PC-9 (cell line): ENCODE results near the gene SEL1L2. TPM values are rescaled to one million over a fixed set of nuclear protein-coding genes. Genes with fewer than 3 reads are reported as not detected.

Experiments
- BruUV-seq: library from RNA; stranded (reverse); fragments of 400-500 nt; replicated peaks from 2 replicates; lab custom pipeline; 2021; lab: Mats Ljungman, UMichigan
- CTCF ChIA-PET: fragments of 300-600 bp; sonication (Branson Sonifier 250); formaldehyde crosslinking; loops from one replicate; lab custom pipeline; 2022; ENCODE audit warnings: antibody characterized with exemption; lab: Charles Lee
- POLR2A ChIA-PET: fragments of 300-600 bp; sonication (Branson Sonifier 250); formaldehyde crosslinking; loops from one replicate; lab custom pipeline; 2022; ENCODE audit warnings: antibody characterized with exemption; ENCODE audit not compliant: unreplicated experiment; lab: Charles Lee
- DNase-seq, 2 experiments: peaks; one replicate each; pipeline versions ENCODE4 v3.0.0 to v3.0.0-alpha.2; 2015 to 2022; ENCODE audit warnings: mixed read lengths in 1 of 2
- H2AFZ ChIP-seq: fragments of 200-600 bp; sonication (generic); 2 replicates; pipeline ENCODE4 v1.8.1; 2017; ENCODE audit warnings: antibody characterized with exemption
- H3F3A ChIP-seq: fragments of 200-600 bp; sonication (generic); 2 replicates; pipeline ENCODE4 v1.8.1; 2017; ENCODE audit warnings: antibody characterized with exemption, mild to moderate bottlenecking, low read depth; ENCODE audit not compliant: insufficient read depth
- H3K27ac ChIP-seq: fragments of 200-600 bp; sonication (generic); 2 replicates; pipeline ENCODE4 v1.6.1; 2016; ENCODE audit warnings: mixed run types
- H3K27me3 ChIP-seq: fragments of 200-600 bp; sonication (generic); 2 replicates; pipeline ENCODE4 v1.6.1; 2016; ENCODE audit warnings: low read depth, mixed run types; ENCODE audit not compliant: insufficient read depth
- H3K36me3 ChIP-seq: fragments of 200-600 bp; sonication (generic); 2 replicates; pipeline ENCODE4 v1.6.1; 2016; ENCODE audit warnings: low read depth, mixed run types
- H3K4me1 ChIP-seq: fragments of 200-600 bp; sonication (generic); replicated peaks from 2 replicates; pipeline ENCODE4 v1.6.1; 2016; ENCODE audit warnings: mixed run types; ENCODE audit not compliant: insufficient read depth
- H3K4me2 ChIP-seq: fragments of 200-600 bp; sonication (generic); 2 replicates; pipeline ENCODE4 v1.6.1; 2017; ENCODE audit warnings: mixed run types
- H3K4me3 ChIP-seq: fragments of 200-600 bp; sonication (generic); 2 replicates; pipeline ENCODE4 v1.6.1; 2016; ENCODE audit warnings: mixed run types
- H3K79me2 ChIP-seq: fragments of 200-600 bp; sonication (generic); 2 replicates; pipeline ENCODE4 v1.6.1; 2017; ENCODE audit warnings: low read depth, mixed run types
- H3K9me2 ChIP-seq: fragments of 200-600 bp; sonication (generic); 2 replicates; pipeline ENCODE4 v1.8.1; 2017; ENCODE audit warnings: mild to moderate bottlenecking; ENCODE audit not compliant: insufficient read depth
- H3K9me3 ChIP-seq: fragments of 200-600 bp; sonication (generic); 2 replicates; pipeline ENCODE4 v1.8.1; 2016; ENCODE audit warnings: low read depth; ENCODE audit not compliant: insufficient read depth
- H4K20me1 ChIP-seq: fragments of 200-600 bp; sonication (generic); 2 replicates; pipeline ENCODE4 v1.8.1; 2017; ENCODE audit not compliant: insufficient read depth
- EZH2 ChIP-seq: fragments of 200-600 bp; sonication (generic); IDR thresholded peaks from 2 replicates; pipeline ENCODE4 v1.8.0; 2017; ENCODE audit warnings: antibody characterized with exemption, low read depth
- intact Hi-C: fragments of 100-400 bp; cut with micrococcal nuclease; formaldehyde crosslinking; loops from one replicate; pipeline ENCODE4 v1.10.0; 2022; ENCODE audit not compliant: unreplicated experiment
- total RNA-seq: library from RNA; stranded (reverse); gene quantifications from 2 replicates; pipeline ENCODE4 v1.2.3, GENCODE V29; 2021
- TF ChIP-seq, protein P1 (sequence below): fragments of 200-600 bp; sonication (generic); conservative IDR thresholded peaks from 2 replicates; pipeline ENCODE4 v1.6.1; 2017; ENCODE audit warnings: mixed run types, antibody characterized with exemption, mild to moderate bottlenecking, moderate library complexity

SEL1L2 gene
- total RNA-seq, 1 experiment from 2014 or later: not detected

DNA sequence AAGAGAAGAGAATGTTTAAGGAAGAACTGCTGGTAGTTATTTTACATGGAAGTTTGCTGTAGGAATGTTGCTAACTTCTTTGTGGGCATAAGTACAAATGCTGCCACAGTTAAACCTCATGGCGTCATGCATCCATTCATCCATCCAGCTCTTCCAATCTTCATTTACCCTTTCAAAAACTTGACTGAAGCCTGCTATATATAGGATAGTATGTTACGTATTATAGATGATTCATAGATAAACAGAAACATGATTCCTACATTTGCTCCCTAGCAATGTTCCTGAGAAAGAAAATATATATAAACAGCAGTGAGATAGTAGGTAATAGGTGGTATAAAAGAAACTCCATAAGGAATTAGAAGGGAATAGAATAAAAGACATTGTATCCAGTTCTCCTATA lies 111.8 kb downstream of the SEL1L2 start:
- Histone ChIP-seq H3K9me3 (no peaks in the 10 kb centered on the region), H4K20me1 (no peaks in the 10 kb centered on the region), H3K9me2 (no peaks in the 10 kb centered on the region), H3K27ac (no peak overlapping the region), H3K4me1 (no peaks in the 10 kb centered on the region), H3K4me3 (no peak overlapping the region), H3F3A (no peaks in the 10 kb centered on the region), H3K27me3 (no peaks in the 10 kb centered on the region), H3K4me2 (no peak overlapping the region), H3K79me2 (no peaks in the 10 kb centered on the region), H3K36me3 (no peaks in the 10 kb centered on the region), H2AFZ (no peak overlapping the region)
- ChIA-PET POLR2A (no interaction called here), CTCF (no interaction called here)
- BruUV-seq: no TSS peak
- TF ChIP-seq, protein P1, sequence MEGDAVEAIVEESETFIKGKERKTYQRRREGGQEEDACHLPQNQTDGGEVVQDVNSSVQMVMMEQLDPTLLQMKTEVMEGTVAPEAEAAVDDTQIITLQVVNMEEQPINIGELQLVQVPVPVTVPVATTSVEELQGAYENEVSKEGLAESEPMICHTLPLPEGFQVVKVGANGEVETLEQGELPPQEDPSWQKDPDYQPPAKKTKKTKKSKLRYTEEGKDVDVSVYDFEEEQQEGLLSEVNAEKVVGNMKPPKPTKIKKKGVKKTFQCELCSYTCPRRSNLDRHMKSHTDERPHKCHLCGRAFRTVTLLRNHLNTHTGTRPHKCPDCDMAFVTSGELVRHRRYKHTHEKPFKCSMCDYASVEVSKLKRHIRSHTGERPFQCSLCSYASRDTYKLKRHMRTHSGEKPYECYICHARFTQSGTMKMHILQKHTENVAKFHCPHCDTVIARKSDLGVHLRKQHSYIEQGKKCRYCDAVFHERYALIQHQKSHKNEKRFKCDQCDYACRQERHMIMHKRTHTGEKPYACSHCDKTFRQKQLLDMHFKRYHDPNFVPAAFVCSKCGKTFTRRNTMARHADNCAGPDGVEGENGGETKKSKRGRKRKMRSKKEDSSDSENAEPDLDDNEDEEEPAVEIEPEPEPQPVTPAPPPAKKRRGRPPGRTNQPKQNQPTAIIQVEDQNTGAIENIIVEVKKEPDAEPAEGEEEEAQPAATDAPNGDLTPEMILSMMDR: no peak
- intact Hi-C loops: no loop called here
- DNase-seq: no peak

DNA sequence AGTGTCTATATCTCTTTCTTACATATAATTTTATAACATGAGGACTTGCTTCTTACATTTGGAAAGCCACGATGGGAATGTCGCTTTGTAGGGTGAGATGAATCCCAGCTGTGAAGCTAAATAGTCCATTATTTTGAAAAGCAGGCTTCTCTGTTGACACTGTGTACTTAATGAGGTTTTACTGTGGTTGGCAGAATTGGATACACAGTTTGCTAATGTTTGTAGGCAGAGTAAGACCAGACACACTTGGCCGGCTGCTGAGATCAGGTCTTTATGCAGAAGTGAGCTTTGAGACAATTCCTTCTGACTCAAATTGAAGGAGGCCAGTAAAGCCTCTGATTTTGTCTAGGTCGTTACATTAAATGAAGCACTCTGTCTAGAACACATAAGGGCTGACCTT lies 112.6 kb downstream of the SEL1L2 start:
- no TSS peak for BruUV-seq

DNA sequence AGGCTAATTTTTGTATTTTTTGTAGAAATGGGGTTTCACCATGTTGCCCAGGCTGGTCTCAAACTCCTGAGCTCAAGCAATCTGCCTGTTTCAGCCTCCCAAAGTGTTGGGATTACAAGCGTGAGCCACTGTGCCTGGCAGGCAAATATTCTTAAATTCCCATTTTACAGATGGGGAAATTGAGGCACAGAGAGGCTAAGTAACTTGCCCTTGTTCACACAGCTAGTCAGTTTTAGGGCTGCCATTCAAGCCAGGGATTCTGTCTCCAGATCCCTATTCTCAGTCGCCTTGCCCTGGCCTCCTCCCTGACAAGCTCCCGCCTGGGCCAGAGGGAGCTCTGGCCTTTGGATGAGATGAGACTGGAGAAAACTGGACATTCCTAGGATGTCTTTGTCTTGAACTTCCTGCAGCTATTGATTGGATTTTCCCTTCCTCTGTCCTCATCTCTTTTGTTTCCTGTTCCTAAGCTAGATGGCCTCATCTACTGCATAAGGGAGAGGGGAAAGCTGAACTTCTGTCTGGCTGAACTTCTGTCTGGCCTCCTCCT lies 115.1 kb downstream of the SEL1L2 start:
- no peaks in the 10 kb centered on the region for H3K9me3 ChIP-seq
- DNase-seq: no peak
- H3F3A ChIP-seq: no peaks in the 10 kb centered on the region
- H3K36me3 ChIP-seq: no peaks in the 10 kb centered on the region
- H3K27me3 ChIP-seq: no peaks in the 10 kb centered on the region
- no peak overlapping the region for H3K4me2 ChIP-seq
- intact Hi-C loops: no loop called here
- no peak overlapping the region for H3K27ac ChIP-seq
- H3K9me2 ChIP-seq: no peaks in the 10 kb centered on the region
- H3K79me2 ChIP-seq: no peaks in the 10 kb centered on the region
- BruUV-seq: no TSS peak
- H4K20me1 ChIP-seq: no peaks in the 10 kb centered on the region
- ChIA-PET POLR2A (no interaction called here), CTCF (no interaction called here)
- H3K4me1 ChIP-seq: no peaks in the 10 kb centered on the region
- TF ChIP-seq EZH2: no peak
- TF ChIP-seq, protein P1: no peak
- H2AFZ ChIP-seq: no peak overlapping the region
- no peak overlapping the region for H3K4me3 ChIP-seq

More for the DNA sequence above, 112.6 kb downstream of the SEL1L2 start:
- Histone ChIP-seq H3K36me3 (no peaks in the 10 kb centered on the region), H3K9me2 (no peaks in the 10 kb centered on the region), H4K20me1 (no peaks in the 10 kb centered on the region), H3K9me3 (no peaks in the 10 kb centered on the region), H3K27me3 (no peaks in the 10 kb centered on the region), H3K27ac (no peak overlapping the region), H3K4me2 (no peak overlapping the region), H3K4me1 (no peaks in the 10 kb centered on the region), H3K4me3 (no peak overlapping the region), H3F3A (no peaks in the 10 kb centered on the region), H3K79me2 (no peaks in the 10 kb centered on the region), H2AFZ (no peak overlapping the region)
- CTCF ChIA-PET: no interaction called here
- intact Hi-C loops: no loop called here
- no peak for DNase-seq
- POLR2A ChIA-PET: no interaction called here
- TF ChIP-seq, protein P1: no peak
- no peak for TF ChIP-seq EZH2
